Measurements from ENCODE around the gene PHF21B. TPM values are rescaled to one million over a fixed set of nuclear protein-coding genes. Genes with fewer than 3 reads are reported as not detected.

Gene PHF21B
- total RNA-seq, 1 donor from 2014 or later, result 0.69 TPM

DNA sequence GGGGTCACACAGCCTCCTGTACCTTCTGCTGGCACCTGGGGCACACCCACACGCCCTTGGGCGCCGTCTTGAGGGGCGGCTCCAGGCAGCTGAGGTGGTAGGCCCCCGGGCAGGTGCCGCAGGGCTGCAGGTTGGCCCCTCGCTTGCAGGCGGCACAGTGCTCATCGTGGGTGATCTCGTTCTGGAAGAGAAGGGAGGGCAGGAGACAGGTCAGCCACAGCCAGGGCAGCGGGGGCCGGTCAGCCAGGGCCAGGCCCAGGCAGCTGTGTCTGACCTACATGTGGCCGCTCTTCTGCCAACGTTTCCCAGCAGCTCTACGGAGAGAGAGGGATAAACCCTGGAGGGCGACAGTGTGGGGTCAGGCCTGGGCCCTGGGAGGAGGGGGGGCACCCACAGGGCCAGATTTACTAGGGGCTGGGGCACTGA, 121.9 kb downstream of the PHF21B start:
- H3K36me3 ChIP-seq, result no peaks in the 10 kb centered on the region
- no peak for DNase-seq
- H3K4me3 ChIP-seq, result no peak overlapping the region
- no peaks in the 10 kb centered on the region for H3K4me1 ChIP-seq
- no peak overlapping the region for H3K27ac ChIP-seq (replicated peaks)
- intact Hi-C loops (cut with micrococcal nuclease), result no loop called here
- H3K27me3 ChIP-seq (ENCODE audit: low read depth), result peaks cover 11% of the 10 kb centered on the region
- TF ChIP-seq, protein P1, sequence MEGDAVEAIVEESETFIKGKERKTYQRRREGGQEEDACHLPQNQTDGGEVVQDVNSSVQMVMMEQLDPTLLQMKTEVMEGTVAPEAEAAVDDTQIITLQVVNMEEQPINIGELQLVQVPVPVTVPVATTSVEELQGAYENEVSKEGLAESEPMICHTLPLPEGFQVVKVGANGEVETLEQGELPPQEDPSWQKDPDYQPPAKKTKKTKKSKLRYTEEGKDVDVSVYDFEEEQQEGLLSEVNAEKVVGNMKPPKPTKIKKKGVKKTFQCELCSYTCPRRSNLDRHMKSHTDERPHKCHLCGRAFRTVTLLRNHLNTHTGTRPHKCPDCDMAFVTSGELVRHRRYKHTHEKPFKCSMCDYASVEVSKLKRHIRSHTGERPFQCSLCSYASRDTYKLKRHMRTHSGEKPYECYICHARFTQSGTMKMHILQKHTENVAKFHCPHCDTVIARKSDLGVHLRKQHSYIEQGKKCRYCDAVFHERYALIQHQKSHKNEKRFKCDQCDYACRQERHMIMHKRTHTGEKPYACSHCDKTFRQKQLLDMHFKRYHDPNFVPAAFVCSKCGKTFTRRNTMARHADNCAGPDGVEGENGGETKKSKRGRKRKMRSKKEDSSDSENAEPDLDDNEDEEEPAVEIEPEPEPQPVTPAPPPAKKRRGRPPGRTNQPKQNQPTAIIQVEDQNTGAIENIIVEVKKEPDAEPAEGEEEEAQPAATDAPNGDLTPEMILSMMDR (IDR thresholded peaks at IDR 0.05; ENCODE audit: borderline replicate concordance), result no peak
- H3K9me3 ChIP-seq (replicated peaks), result no peaks in the 10 kb centered on the region

DNA sequence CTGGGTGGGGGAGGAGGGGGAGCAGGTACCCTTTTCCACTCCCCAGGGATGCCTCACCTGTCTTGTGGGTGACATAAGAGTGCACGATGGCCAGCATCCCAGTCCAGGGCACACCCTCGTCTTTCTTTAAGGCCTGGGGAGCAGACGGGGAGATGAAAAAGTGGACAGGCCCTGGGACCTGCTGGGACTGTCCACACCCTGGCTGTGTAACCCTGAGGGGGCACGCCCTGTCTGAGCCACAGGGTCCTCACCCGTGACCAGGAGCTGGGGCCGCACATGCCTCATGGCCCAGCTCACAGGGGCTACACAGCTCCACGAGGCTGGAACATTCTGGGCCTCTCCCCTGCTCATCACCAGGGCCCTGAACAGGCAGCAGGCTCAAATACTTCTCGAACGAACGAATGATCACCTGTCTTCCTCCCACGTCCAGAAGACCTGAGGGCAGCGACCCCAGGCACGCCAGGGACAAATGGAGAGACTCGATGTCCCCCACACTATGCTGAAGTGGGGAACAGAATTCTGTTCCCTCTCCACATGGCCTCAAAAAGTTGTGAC, 123.9 kb downstream of the PHF21B start:
- Histone ChIP-seq H3K36me3 (no peaks in the 10 kb centered on the region), H3K27me3 (ENCODE audit: low read depth) (peaks cover 8% of the 10 kb centered on the region), H3K4me1 (no peaks in the 10 kb centered on the region), H3K9me3 (replicated peaks) (no peaks in the 10 kb centered on the region), H3K27ac (replicated peaks) (no peak overlapping the region), H3K4me3 (no peak overlapping the region)
- no peak for DNase-seq
- intact Hi-C loops (cut with micrococcal nuclease), result no loop called here
- TF ChIP-seq, protein P1 (IDR thresholded peaks at IDR 0.05; ENCODE audit: borderline replicate concordance), result no peak

DNA sequence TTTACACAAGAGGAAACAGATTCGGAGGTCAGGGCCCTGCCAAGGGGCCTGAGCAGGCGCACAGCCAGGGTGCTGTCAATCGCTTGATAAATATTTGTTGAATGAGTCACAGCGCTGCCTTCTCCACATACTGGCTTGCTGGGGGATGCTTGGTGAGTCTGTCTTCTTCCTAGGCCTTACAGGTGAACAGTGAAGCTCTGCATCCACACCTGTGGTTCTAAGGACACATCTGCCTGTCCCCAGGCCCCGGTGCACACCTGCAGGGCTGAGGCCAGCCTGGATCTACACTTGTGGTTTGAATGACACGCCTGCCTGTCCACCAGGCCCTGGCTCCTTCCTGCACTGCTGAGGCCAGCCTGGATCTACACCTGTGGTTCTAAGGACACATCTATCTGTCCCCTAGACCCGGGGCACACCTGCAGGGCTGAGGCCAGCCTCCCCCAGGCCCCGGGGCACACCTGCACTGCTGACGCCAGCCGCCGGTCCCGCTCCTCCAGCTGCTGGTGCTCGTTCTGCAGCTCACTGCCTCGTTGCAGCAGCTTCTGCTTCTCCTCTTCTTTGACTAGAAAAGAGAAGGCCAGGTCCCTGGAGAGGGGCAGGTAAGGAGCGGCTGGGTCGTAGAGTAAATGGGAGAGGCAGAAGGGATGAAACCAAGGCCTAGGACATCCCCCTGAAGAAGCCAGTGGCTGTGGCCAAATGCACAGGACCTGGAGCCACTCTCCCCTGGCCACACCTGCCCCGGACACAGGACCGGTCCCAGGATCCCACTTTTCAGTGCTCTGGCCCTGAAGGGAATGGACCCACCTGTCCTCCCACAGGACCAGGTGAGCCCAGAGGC, 124.6 kb downstream of the PHF21B start:
- no peak for DNase-seq
- H3K4me1 ChIP-seq, result no peaks in the 10 kb centered on the region

DNA sequence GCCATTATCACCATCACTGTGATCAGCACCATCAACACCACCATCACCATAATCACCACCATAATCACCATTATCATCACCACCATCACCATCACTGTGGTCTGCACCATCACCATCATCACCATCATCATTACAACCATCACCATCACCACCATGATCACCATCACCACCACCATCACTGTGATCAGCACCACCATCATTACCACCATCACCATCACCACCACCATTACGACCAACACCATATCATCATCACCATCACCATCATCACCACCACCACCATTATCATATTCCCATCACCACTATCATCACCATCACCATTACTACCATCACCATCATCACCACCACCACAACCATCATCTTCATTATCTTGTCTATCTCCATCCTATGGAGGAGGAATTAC, 125.2 kb downstream of the PHF21B start:
- Histone ChIP-seq H3K9me3 (replicated peaks) (no peaks in the 10 kb centered on the region), H3K4me3 (no peak overlapping the region), H3K27me3 (ENCODE audit: low read depth) (peaks cover 8% of the 10 kb centered on the region), H3K27ac (replicated peaks) (no peak overlapping the region), H3K4me1 (no peaks in the 10 kb centered on the region), H3K36me3 (no peaks in the 10 kb centered on the region)
- intact Hi-C loops (cut with micrococcal nuclease), result no loop called here
- TF ChIP-seq, protein P1 (IDR thresholded peaks at IDR 0.05; ENCODE audit: borderline replicate concordance), result no peak
- no peak for DNase-seq

More for the DNA sequence above, 124.6 kb downstream of the PHF21B start:
- intact Hi-C loops (cut with micrococcal nuclease), result no loop called here
- TF ChIP-seq, protein P1 (IDR thresholded peaks at IDR 0.05; ENCODE audit: borderline replicate concordance), result no peak
- peaks cover 8% of the 10 kb centered on the region for H3K27me3 ChIP-seq (ENCODE audit: low read depth)
- H3K36me3 ChIP-seq, result no peaks in the 10 kb centered on the region
- H3K27ac ChIP-seq (replicated peaks), result no peak overlapping the region
- no peak overlapping the region for H3K4me3 ChIP-seq
- no peaks in the 10 kb centered on the region for H3K9me3 ChIP-seq (replicated peaks)

DNA sequence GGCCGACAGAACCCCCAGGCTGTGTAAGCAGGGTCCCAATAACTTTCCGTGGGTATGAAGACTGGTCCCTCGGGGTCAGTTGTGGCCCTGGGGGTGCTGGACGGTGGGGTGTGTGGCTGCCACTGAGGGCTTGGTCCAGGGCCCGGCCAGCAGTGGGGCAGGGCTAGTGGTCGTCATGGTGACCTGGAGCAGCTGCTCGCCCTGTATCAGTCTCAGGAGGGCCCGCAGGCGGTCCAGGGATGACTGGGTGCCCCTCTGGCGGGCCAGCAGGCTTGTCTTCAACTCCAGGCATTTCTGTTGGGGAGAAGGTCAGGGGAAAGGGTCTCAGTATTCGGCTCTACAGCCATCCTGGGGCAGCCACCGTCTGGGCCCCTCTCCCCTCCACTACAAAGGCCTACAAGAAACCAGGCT, 126.8 kb downstream of the PHF21B start:
- TF ChIP-seq, protein P1 (IDR thresholded peaks at IDR 0.05; ENCODE audit: borderline replicate concordance), result no peak
- H3K4me3 ChIP-seq, result no peak overlapping the region
- no peaks in the 10 kb centered on the region for H3K4me1 ChIP-seq
- no peak overlapping the region for H3K27ac ChIP-seq (replicated peaks)
- no peak for DNase-seq
- H3K36me3 ChIP-seq, result no peaks in the 10 kb centered on the region
- intact Hi-C loops (cut with micrococcal nuclease), result no loop called here
- peaks cover 6% of the 10 kb centered on the region for H3K9me3 ChIP-seq (replicated peaks)
- peaks cover 3% of the 10 kb centered on the region for H3K27me3 ChIP-seq (ENCODE audit: low read depth)
